HG03432 (cell line): ENCODE data around the gene MRPL37.
A peak's percentile ranks its signal among the peaks of the same experiment; 100 is the strongest.
"Not testable (repeated sequence)": the region's sequence is repeated elsewhere in the genome, so short reads cannot be mapped to it uniquely, and the experiment has no call there.

Experiments
- ATAC-seq: cut with Tn5 transposase; IDR thresholded peaks from one replicate; pipeline ENCODE4 v1.9.1; 2021; ENCODE audit warnings: mild to moderate bottlenecking, moderate library complexity; ENCODE audit not compliant: unreplicated experiment

MRPL37 gene

DNA sequence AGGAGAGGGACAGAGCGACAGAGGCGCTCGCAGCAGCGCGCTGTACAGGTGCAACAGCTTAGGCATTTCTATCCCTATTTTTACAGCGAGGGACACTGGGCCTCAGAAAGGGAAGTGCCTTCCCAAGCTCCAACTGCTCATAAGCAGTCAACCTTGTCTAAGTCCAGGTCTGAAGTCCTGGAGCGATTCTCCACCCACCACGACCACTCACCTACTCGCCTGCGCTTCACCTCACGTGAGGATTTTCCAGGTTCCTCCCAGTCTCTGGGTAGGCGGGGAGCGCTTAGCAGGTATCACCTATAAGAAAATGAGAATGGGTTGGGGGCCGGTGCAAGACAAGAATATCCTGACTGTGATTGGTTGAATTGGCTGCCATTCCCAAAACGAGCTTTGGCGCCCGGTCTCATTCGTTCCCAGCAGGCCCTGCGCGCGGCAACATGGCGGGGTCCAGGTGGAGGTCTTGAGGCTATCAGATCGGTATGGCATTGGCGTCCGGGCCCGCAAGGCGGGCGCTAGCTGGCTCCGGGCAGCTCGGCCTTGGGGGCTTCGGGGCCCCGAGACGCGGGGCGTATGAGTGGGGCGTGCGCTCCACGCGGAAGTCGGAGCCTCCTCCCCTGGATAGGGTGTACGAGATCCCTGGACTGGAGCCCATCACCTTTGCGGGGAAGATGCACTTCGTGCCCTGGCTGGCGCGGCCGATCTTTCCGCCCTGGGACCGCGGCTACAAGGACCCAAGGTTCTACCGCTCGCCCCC is at the start of gene MRPL37, which contains the start of gene CYB5RL:
Gene MRPL37, plus strand, starts transcription at position 403 of the 754 bp plus-strand sequence. Its CDS starts 77 bp downstream, at position 480.
Gene CYB5RL, minus strand, starts transcription at position 266 of the 754 bp plus-strand sequence. CDS start 4,414 bp downstream, outside the sequence.
- peak; percentile 97 for ATAC-seq

DNA sequence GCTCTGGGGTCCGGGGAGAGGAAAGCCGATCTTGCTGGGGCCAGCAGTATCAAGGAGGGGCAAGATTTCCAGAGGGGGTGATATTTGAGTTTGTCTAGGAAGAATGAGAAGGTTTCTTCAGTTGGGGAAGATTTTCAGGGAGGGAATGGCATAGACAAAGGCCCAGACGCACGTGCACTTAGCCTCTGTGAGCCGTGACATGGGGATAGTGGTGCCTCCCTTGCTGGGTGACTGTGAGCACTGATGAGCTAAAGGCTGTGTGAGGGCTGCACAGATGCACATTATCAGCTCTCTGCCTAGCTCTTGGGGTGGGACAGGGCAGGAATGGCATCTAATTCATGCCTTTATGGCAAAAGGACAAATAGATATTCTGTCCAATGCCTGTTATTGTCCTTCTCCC is 49.0 kb upstream of the MRPL37 start:
- ATAC-seq: no peak

DNA sequence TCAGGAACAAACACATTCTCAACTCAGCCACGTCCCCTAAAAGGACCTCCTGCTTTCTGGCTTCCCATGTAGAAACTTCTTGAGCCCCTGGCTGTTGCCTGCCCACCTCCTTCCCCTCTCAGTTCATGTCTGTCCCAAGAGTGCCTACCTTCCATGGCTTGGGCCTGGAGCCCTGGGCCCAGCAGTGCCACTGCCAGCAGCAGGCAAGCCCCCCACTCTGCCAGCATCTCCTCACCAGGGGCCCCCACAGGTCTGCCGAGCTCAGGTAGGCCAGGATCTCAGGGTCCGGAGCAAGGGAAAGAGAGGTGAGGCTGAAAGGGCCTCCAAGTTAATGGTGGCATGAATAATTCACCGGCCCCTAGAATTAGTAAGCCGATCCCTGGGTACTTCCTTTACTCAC is 47.3 kb upstream of the MRPL37 start, which contains the start of gene CDCP2:
Gene CDCP2, minus strand, starts transcription at position 305 of the 400 bp plus-strand sequence. Its CDS starts 78 bp downstream, at position 227.
- no peak for ATAC-seq

DNA sequence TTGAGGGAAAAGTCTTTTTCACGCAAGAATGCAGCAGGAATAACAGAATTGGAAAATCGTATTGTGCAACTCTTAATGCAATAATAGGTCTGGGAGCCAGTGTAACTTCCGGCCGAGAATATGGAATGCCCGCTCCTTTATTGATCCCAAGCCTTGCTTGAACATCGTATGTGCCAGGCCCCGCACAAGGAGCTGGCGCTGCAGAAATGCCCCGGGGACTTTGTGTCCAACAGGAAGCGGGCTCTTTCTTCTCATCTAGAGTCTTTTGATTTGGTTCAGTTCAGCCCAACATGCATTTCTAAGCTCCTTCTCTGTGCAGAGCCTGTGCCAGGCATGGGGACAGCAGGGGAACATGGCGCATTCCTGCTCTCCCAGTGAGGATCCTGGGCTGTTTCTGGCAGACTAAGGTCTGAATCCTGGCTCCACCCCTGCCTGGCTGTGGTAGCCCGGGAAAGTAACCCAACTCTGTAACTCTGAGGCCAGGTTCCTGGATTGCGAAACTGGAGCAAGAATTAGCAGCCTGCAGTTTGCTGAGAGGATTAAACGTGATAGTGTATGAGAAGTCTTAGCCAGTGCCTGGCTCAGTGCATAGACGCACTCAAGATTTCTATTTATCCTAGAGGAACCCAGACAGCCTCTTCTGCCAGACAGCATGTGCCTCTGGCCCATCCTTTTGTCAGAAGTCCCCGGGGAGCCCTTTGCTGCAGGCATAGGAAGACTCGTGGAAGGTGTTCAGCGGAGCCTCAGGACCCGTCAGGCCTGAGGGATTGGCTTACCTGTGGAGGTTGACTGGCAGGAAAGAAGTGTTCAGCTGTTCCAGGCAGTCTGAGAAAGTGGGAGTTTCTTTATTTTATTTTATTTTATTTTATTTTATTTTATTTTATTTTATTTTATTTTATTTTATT is 46.2 kb upstream of the MRPL37 start:
- ATAC-seq: no peak

DNA sequence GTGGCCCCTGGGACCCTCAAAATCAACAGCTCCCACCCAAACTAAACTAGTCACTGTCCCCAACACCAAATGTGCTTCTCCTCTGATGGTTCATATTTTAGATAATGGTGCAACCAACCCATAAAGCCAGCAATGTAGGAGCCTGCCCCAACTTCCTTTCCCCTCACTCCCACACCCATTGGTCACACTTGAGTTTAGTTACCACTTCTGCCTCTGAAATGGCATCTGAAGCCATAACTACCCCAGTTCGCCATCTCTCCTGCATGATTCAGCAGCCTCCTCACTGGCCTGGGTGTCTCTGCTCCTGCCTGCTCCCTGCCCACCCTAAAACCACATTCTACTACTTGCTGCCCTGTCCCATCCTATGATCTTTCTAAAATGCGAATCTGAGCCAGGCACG is 43.8 kb upstream of the MRPL37 start:
- no peak for ATAC-seq

DNA sequence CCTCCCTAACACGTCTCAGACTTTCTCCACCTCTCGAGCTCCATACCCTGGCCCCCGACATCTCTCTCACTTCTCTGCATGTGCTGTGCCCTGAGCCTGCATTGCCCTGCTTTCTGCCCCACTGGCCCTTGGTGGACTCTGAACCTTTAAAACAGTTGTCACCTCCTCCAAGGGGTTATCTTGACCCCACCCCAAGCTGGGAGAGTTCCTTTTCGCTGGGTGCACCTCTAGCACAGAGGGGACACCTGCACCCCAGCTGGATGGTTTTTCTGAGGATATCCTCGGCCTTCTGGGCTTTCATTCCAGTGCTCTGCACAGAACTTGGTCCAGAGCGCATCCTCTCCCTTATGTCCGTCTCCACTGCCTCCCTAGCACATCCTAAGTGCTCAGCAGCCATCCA is 43.0 kb upstream of the MRPL37 start:
- no peak for ATAC-seq

DNA sequence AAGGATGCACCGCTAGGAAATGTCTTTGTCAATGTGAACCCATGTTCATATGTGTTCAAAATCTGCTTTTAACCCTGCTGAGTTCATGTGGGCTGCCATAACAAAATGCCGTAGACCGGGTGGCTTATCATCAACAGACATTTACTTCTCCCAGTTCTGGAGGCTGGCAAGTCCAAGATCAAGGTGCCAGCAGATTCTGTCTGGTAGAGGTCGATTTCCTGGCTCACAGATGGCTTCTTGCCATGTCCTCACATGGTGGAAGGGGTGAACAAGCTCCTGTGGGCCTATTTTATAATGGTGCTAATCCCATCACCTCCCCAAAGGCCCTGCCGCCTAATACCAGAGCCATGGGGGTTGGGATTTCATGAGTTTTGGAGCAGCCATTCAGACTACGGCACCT is 42.6 kb upstream of the MRPL37 start:
- no peak for ATAC-seq

DNA sequence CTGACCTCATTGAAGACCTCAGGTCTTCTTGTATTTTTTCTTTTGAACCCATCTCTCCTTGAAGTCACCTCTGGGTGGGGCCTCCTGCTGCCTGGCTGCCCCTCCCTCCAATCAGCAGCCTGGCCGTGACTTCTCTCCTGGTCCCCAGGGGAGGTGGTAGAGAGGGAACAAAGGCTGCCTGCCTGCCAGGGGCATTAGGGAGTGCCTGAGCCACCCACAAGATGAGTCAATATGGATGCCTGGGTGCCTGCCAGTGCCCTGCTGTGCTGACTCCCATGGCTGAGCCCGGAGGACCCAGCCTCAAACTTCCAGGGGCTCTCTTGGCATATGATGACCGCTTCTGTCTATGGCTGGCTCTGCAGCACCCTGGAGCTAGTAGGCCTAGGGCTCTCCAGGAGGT is 41.9 kb upstream of the MRPL37 start:
- no peak for ATAC-seq

DNA sequence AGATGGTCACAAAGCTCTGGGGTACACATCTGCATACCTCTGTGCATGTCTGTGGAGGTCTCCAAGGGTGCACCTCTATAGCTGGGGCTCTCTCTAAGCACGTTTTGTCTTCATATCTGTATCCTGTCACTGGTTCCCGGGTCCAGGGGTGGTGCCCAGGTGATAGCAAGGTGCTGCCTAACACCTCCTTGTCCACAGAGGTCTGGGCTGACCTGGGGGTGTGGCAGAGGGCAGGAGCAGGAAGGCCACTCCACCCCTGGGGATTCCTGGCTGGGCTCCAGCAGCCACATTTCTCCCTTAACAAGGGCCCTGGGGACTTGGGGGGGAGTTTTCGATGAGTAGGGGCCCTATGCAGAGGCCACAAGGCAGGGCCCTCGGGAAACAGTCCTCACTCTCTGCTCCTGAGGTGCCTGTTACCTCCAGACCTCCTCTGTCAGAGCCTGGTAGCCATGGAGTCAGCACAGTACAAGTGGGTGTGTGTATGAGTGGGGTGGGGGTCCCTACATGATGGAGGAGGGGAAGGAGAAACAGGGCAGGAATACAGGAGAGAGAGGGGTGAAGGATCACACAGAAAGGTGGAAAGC is 40.1 kb upstream of the MRPL37 start:
- no peak for ATAC-seq

DNA sequence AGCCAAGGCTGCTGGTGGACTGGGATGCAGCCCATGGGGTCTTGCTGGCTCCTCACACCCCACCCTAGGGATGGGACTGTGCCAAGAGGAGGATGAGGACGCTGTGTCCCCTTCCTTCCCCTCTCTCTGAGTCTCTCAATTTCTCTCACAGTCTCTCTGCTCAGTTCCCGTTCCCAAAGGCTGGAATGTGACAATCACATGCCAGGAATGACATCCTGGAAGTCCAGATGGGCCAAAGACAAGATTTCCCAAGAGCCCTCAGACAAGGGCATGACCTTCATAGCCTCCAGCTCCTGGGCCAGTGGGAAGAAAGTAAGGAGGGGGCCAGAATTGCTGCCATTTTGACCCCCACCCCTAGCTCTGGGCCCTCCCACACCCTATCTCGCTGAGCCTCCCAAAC is 39.6 kb upstream of the MRPL37 start:
- ATAC-seq: no peak

DNA sequence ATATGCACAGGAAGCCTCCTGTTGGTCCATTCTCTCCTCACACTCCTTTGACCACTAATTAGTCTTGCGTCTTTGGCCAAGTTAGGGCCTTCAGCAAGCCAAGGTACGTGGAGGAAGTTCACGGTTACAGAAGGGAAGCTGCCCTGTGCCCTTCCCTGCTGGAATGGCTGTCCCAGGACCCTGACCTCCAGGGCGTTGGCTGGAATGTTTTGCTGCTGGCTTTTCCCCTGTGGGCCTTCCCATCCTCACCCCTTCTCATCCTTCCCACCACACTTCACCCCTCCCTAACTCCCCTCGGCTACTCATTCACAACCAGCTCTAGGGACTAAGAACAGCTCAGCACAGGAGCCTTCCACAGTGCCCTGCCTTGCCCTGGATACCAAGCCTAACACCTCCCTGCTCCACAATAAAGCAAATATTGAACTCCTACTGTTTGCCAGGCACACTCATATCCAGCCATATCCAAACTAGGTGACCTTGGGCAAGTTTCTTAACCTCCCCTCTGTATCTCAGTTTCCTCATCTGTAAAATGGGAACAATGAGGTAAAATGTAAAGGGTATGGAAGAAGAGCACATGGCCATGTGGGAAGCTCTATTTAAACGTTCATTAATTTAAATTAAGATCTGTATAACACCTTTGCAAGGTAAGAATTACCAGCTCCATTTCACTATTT is 38.3 kb upstream of the MRPL37 start:
- no peak for ATAC-seq

DNA sequence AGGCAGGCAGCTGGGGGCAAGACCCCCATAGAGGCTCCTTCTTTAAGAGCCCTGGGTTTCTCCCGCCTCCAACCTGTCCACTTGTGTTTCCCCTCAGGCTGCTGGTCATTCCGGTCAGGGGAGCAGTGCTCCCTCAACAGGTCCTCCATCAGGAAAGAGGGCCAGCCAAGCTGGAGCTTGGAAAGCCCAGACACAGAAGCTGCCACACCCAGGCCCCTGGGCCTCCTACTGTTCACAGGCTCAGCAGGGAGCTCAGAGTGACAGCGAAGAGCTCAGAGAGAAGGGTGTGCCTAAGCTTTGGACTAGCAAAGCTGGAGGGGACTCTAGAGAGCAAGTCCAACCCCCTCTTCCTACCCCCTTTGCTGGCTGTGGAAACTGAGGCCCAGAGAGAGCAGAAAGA is 36.9 kb upstream of the MRPL37 start:
- ATAC-seq: no peak

DNA sequence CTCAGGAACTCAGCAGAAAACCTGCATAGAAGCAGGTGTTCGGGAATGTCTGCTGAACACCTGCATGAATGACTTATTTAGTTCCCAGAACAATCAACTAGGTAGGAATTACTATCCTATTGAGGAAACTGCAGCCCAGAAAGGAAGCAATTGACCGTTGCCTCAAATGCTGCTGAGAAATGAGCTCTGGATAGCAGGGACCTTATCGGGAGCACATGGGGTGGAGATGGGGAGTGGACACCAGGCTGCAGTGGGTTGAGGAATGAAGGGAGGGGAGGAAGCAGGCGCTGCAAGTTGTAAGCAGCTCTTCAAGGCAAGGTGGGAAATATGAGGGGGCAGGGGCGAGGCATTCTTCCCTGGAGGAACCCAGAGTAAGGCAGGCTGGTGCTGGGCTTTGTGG is 36.4 kb upstream of the MRPL37 start:
- no peak for ATAC-seq

DNA sequence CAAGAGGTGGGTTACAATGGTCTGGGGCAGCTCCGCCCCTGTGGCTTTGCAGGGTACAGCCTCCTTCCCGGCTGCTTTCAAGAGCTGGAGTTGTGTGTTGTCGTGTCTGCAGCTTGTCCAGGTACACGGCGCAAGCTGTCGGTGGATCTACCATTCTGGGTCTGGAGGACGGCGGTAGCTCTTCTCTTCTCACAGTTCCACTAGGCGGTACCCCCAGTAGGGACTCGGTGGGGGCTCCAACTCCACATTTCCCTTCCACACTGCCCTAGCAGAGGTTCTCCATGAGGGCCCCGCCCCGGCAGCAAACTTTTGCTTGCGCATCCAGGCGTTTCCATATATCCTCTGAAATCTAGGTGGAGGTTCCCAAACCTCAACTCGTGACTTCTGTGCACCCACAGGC is 34.8 kb upstream of the MRPL37 start:
- no peak for ATAC-seq

DNA sequence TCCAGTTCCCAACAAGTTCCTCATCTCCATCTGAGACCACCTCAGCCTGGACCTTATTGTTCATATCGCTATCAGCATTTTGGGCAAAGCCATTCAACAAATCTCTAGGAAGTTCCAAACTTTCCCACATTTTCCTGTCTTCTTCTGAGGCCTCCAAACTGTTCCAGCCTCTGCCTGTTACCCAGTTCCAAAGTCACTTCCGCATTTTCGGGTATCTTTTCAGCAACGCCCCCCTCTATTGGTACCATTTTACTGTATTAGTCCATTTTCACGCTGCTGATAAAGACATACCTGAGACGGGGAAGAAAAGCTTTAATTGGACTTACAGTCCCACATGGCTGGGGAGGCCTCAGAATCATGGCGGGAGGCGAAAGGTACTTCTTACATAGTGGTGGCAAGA is 33.6 kb upstream of the MRPL37 start:
- not testable (repeated sequence) for ATAC-seq

DNA sequence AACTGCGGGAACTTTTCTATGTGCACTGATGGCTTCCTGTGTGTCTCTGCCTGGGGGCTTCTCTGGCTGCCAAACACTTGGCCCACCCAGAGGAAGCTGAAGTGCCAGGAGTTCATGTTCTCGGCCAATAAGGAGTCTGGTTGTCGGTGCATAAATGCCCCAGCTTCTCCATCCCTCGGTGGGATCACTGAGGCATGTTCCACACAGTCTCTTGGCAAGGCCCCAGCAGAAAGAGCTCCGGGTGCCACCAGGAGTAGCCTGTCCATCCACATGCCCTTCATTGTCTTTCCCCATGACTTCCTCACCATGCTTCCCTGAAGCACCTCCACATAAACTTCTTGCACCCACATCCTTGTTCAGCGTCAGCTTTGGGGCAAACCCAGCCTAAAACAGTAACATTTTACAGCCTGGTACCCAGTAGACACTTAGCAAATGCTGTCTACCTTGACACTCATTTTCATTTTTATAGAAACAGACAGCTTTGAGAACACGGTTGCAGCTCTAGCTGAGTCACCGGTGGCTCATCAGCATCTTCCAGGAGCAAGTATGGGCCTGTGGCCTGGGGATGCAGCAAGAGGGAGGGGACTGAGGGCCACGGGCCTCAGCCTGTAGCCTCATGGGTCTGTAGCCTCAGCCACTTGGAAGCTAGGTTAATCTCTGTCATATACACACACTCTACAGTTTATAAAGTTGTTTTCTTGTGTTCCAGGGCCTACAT is 32.4 kb upstream of the MRPL37 start:
- ATAC-seq: no peak

DNA sequence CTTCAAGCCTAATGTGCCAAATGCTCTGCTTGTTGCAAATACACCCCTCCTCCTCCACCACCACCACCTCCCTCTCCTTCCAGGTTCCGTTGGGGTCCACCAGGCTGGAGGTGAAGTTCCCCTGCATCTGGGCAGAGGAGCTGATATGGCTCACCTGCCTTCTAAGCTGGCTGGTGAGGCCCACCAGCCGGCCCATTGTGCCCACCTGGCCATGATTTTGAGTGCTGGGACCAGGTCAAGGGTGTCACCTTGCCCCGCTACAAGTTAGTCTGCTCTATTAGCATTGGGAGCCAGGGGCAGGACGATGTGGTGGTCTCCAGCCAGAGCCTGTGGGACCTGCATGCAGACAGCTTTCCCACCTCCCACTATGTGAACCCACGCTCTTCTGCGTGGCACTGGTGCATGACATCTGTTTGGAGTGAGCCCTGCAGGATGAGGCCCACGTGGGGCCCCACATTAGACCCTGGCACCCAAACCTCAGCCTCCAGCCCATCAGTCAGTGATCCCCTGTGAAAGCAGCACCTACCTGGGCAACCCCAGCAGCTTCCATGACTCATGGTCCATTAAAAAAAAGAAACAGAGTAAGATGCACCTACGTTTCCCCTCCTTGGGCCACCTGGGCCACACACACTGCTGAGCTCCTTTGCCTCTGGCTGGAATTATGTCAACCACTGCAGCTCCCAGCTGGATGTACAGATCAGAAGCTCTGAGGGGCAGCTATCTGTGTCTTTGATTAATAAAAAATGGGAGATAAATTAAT is 31.6 kb upstream of the MRPL37 start:
- no peak for ATAC-seq

DNA sequence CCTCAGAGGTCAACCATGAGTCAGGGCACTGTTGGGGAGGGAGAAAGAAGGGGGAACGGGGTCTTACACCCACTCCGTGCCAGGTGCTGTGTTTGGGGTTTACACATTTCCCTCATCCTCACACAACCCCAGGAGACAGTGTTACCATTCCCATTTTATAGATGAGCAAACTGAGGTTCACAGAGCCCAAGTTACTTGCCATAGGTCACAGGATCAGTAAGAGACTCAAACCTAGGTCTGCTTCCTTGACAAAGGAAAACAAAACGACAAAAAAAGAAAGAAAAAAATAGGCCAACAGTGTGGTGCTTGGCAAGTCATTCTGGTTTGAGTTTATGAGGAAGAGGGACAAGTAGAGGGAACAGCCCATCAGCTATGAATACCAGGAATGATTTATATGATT is 30.9 kb upstream of the MRPL37 start:
- no peak for ATAC-seq

DNA sequence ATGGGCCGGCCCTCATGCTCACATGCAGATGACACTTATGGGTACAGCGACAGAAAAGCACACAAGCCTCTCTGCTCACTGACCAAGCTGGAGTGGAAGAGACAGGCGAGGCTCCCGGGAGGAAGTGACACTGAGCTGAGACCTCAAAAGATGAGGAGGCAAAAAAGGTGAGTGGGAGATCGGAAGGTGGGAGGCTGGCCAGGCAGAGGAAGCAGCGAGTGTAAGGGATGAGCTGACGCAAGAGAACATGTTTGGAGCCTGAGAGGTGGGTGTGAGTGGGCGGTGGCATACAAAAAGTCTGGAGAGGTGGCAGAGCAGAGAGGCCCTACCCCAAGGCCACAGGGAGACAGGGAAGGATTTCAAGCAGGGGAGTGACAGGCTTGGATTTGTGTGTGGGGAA is 29.0 kb upstream of the MRPL37 start:
- ATAC-seq: no peak

DNA sequence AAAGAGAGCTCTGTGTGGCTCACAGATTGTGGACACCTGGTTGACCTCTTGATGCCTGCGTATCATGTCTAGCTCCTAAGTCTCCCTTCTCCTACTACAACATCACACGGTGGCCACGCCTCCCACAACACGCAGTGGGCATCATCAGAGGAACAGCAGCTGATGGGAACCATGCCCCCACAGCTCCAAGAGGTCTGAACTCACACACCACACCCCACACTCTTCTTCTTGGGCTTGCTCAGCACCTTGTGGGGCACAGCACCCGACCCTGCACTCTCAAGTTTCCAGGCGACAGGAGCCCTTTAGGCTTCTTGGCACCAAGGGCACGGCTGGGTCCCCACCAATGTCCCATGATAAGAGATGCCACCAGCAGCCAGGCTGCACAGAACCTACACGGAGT is 28.4 kb upstream of the MRPL37 start:
- no peak for ATAC-seq
